Uterus (tissue), 2 donors: Measurements from ENCODE around the gene PDAP1.

Source experiments
- POLR2A ChIP-seq, 2 donors: fragments of 450-650 bp; IDR thresholded peaks; one replicate each; pipeline ENCODE4 v1.6.1; 2016; ENCODE audit warnings: antibody characterized with exemption in 2 of 2, mild to moderate bottlenecking in 1 of 2, moderate library complexity in 1 of 2
- TF ChIP-seq, protein P1 (sequence below), 4 experiments: fragments of 200-600 bp in 2 of 4; fragments of 450-650 bp in 2 of 4; sonication (generic) in 2 of 4; IDR thresholded peaks; one replicate each; pipeline ENCODE4 v1.5.1; 2016 to 2019; ENCODE audit warnings: antibody characterized with exemption in 4 of 4, mild to moderate bottlenecking in 2 of 4, moderate library complexity in 1 of 4

DNA sequence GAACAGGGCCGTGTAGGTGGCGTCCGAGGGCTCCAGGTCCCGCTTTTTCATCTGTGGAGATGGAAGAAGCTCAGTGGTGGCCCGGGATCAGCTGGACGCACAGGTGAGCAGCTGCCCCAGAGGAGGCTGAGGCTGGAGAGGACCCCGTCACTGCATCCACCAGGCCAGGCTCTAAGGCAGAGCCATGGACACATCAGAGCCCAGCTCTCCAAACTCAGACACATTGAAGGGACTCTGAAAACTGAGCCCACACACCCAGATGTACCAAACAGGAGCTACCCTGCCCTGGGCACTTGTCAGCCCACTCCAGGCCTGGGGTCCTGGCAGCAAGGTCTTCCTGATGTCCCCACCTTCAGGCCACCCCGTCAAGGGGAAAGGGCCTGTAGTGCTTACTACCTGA, 21.4 kb upstream of the PDAP1 start:
- TF ChIP-seq, protein P1, sequence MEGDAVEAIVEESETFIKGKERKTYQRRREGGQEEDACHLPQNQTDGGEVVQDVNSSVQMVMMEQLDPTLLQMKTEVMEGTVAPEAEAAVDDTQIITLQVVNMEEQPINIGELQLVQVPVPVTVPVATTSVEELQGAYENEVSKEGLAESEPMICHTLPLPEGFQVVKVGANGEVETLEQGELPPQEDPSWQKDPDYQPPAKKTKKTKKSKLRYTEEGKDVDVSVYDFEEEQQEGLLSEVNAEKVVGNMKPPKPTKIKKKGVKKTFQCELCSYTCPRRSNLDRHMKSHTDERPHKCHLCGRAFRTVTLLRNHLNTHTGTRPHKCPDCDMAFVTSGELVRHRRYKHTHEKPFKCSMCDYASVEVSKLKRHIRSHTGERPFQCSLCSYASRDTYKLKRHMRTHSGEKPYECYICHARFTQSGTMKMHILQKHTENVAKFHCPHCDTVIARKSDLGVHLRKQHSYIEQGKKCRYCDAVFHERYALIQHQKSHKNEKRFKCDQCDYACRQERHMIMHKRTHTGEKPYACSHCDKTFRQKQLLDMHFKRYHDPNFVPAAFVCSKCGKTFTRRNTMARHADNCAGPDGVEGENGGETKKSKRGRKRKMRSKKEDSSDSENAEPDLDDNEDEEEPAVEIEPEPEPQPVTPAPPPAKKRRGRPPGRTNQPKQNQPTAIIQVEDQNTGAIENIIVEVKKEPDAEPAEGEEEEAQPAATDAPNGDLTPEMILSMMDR (IDR thresholded peaks at IDR 0.05) = no peak
- TF ChIP-seq POLR2A (IDR thresholded peaks at IDR 0.05) = no peak
